ENCODE data around the gene SDR39U1. TPM values are rescaled to one million over a fixed set of nuclear protein-coding genes. Genes with fewer than 3 reads are reported as not detected.
"Not testable (repeated sequence)": the region's sequence is repeated elsewhere in the genome, so short reads cannot be mapped to it uniquely, and the experiment has no call there.

The SDR39U1 gene
- total RNA-seq, 1 donor from 2014 or later = 34.6 TPM

DNA sequence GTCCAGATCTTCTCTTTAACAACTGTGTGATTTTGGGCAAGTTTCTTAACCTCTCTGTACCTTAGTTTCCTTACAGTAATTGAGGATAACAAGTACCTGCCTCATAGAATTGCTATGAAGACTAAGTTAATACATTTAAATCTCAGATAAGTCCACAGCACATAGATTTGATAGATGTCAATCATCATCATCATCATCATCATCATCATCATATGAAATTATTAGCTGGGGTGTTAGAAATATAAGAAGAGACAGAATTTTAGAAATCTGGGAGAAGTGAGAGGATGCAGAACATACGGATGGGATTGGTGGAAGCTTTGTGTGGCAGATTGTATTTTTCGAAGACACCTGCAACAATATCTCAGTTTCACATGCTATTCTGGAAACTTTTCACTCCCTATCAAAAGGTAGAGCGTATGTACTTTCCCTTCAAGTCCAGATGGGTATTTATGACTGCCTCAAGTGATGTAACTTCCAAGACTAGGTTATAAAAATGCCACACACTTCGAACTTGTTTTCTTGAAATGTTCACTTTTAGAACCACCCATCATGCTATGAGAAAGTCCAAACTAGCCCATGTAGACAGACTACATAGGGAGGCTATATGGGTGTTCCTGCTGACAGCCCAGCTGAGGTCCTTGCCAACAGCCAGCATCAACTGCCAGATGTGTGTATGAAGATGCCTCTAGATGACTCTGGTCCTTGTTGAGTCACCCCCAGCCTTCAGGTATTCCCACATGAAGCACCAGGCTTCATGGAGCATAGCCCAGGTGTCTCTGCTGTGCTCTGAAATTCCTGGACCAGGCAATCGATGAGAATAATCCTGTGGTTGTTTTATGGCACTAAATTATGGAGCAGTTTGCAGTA is 20.7 kb upstream of the SDR39U1 start:
- Mint-ChIP-seq H3K4me3 (ENCODE audit: unreplicated experiment) (no peak overlapping the region), H3K27me3 (ENCODE audit: low read depth) (no peaks in the 10 kb centered on the region), H3K27ac (ENCODE audit: unreplicated experiment) (no peak overlapping the region), H3K9me3 (ENCODE audit: low read depth) (peaks cover 11% of the 10 kb centered on the region), H3K36me3 (ENCODE audit: low read depth) (peaks cover 2% of the 10 kb centered on the region), H3K4me1 (ENCODE audit: low read depth) (no peaks in the 10 kb centered on the region)
- TF ChIP-seq, protein P1, sequence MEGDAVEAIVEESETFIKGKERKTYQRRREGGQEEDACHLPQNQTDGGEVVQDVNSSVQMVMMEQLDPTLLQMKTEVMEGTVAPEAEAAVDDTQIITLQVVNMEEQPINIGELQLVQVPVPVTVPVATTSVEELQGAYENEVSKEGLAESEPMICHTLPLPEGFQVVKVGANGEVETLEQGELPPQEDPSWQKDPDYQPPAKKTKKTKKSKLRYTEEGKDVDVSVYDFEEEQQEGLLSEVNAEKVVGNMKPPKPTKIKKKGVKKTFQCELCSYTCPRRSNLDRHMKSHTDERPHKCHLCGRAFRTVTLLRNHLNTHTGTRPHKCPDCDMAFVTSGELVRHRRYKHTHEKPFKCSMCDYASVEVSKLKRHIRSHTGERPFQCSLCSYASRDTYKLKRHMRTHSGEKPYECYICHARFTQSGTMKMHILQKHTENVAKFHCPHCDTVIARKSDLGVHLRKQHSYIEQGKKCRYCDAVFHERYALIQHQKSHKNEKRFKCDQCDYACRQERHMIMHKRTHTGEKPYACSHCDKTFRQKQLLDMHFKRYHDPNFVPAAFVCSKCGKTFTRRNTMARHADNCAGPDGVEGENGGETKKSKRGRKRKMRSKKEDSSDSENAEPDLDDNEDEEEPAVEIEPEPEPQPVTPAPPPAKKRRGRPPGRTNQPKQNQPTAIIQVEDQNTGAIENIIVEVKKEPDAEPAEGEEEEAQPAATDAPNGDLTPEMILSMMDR (IDR thresholded peaks at IDR 0.05) = no peak
- DNase-seq (ENCODE audit: low spot score) = no peak

DNA sequence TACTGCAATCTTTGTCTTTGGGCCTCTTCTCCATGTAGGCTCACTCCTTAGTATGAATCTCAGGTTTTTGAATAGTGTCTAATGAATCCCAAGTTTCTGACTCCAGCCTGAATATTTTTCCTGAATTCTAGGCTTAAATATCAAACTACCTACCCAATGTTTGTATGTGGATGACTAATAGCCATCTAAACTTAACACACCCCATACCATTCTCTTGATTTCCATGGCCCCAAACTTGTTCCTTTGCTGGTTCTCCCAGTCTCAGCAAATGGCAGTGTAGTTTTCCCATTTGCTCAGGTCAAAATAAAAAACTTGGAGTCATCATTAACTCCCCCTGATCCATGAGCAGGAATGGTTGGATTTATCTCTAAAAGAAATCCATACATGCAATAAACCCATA is 18.8 kb upstream of the SDR39U1 start:
- no peak overlapping the region for H3K27ac Mint-ChIP-seq (ENCODE audit: unreplicated experiment)
- no peak overlapping the region for H3K4me3 Mint-ChIP-seq (ENCODE audit: unreplicated experiment)
- no peaks in the 10 kb centered on the region for H3K27me3 Mint-ChIP-seq (ENCODE audit: low read depth)
- no peaks in the 10 kb centered on the region for H3K4me1 Mint-ChIP-seq (ENCODE audit: low read depth)
- TF ChIP-seq, protein P1 (IDR thresholded peaks at IDR 0.05) = no peak
- H3K9me3 Mint-ChIP-seq (ENCODE audit: low read depth) = peaks cover 19% of the 10 kb centered on the region
- peaks cover 8% of the 10 kb centered on the region for H3K36me3 Mint-ChIP-seq (ENCODE audit: low read depth)
- no peak for DNase-seq (ENCODE audit: low spot score)

DNA sequence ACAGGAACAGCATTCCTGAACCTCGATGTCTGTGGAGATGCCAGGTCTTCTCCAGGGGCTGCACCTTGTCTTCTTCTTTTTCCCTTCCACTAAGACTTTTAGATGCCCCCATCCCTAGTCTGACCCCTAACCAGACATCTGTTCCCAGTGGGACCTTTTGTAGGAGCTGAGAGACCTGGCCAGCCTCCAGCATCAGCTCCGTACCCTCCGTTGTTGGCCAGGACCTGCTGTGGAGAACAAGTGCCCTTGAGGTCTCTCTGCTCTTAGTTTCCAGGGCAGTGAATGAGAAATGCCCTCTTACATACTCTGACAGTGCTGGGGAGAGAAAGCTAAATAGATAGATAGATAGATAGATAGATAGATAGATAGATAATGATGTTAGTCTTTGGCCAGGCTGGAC is 16.8 kb upstream of the SDR39U1 start:
- Mint-ChIP-seq H3K4me1 (ENCODE audit: low read depth) (no peaks in the 10 kb centered on the region), H3K36me3 (ENCODE audit: low read depth) (peaks cover 13% of the 10 kb centered on the region), H3K4me3 (ENCODE audit: unreplicated experiment) (no peak overlapping the region), H3K27me3 (ENCODE audit: low read depth) (no peaks in the 10 kb centered on the region), H3K27ac (ENCODE audit: unreplicated experiment) (no peak overlapping the region), H3K9me3 (ENCODE audit: low read depth) (peaks cover 19% of the 10 kb centered on the region)
- TF ChIP-seq, protein P1 (IDR thresholded peaks at IDR 0.05) = no peak
- no peak for DNase-seq (ENCODE audit: low spot score)

DNA sequence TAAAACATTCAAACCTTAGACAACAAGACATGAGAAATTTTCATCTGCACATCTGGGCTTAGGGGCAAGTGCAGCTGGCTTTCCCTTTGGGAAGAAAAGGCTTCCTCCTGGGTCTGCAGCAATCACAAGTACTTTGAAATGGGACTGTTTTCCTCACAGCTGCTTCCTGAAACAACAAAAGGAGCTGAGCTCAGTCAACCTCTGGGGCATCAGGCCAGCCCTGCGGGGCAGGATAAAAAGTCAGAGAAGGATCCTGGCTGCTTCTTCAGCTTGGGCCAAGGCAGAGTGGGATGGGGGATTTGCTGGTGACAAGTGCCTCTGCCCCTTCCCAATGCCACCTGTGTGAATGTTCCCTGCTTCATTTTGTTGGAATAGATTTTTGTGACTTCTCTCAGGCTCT is 16.2 kb upstream of the SDR39U1 start:
- Mint-ChIP-seq H3K4me3 (ENCODE audit: unreplicated experiment) (no peak overlapping the region), H3K27ac (ENCODE audit: unreplicated experiment) (no peak overlapping the region), H3K9me3 (ENCODE audit: low read depth) (peaks cover 25% of the 10 kb centered on the region), H3K4me1 (ENCODE audit: low read depth) (no peaks in the 10 kb centered on the region), H3K27me3 (ENCODE audit: low read depth) (no peaks in the 10 kb centered on the region), H3K36me3 (ENCODE audit: low read depth) (peaks cover 18% of the 10 kb centered on the region)
- DNase-seq (ENCODE audit: low spot score) = no peak
- TF ChIP-seq, protein P1 (IDR thresholded peaks at IDR 0.05) = no peak

DNA sequence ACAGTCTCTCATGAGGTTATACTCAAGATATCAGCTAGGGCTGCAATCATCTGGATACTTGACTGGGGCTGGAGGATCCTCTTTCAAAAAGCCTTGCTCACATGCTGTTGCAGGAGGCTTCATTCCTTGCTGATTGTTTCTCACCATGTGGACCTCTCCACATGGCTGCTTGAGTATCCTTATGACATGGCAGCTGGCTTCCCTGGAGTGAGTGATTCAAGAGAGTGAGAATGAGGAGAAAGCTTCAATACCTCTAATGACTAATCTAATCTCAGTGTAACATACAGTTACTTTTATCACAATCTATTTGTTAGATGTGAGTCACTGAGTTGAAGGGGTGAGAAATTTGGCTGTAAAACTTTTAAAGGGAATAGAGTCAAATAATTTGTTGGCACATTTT is 14.4 kb upstream of the SDR39U1 start:
- H3K9me3 Mint-ChIP-seq (ENCODE audit: low read depth) = peaks cover 30% of the 10 kb centered on the region
- DNase-seq (ENCODE audit: low spot score) = no peak
- no peaks in the 10 kb centered on the region for H3K4me1 Mint-ChIP-seq (ENCODE audit: low read depth)
- H3K27ac Mint-ChIP-seq (ENCODE audit: unreplicated experiment) = no peak overlapping the region
- H3K27me3 Mint-ChIP-seq (ENCODE audit: low read depth) = no peaks in the 10 kb centered on the region
- TF ChIP-seq, protein P1 (IDR thresholded peaks at IDR 0.05) = no peak
- H3K36me3 Mint-ChIP-seq (ENCODE audit: low read depth) = peaks cover 27% of the 10 kb centered on the region
- H3K4me3 Mint-ChIP-seq (ENCODE audit: unreplicated experiment) = no peak overlapping the region

DNA sequence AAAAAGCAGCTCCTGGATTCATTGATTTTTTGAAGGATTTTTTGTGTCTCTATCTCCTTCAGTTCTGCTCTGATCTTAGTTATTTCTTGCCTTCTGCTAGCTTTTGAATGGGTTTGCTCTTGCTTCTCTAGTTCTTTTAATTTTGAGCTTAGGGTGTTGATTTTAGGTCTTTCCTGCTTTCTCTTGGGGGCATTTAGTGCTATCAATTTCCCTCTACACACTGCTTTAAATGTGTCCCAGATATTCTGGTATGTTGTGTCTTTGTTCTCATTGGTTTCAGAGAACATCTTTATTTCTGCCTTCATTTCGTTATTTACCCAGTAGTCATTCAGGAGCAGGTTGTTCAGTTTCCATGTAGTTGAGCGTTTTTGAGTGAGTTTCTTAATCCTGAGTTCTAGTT is 8.3 kb upstream of the SDR39U1 start:
- H3K27me3 Mint-ChIP-seq (ENCODE audit: low read depth); H3K4me3 Mint-ChIP-seq (ENCODE audit: unreplicated experiment); H3K4me1 Mint-ChIP-seq (ENCODE audit: low read depth); DNase-seq (ENCODE audit: low spot score); H3K27ac Mint-ChIP-seq (ENCODE audit: unreplicated experiment): not testable (repeated sequence)
- Mint-ChIP-seq H3K9me3 (ENCODE audit: low read depth) (peaks cover 15% of the 10 kb centered on the region), H3K36me3 (ENCODE audit: low read depth) (peaks cover 25% of the 10 kb centered on the region)
